LNCAP (cell line): Measurements from ENCODE around the gene PVALEF.

Source experiments
- TF ChIP-seq, protein P1 (sequence below): fragments of 450-650 bp; IDR thresholded peaks from 2 replicates; pipeline ENCODE4 v1.5.1; 2017; ENCODE audit warnings: mild to moderate bottlenecking

Gene PVALEF

DNA sequence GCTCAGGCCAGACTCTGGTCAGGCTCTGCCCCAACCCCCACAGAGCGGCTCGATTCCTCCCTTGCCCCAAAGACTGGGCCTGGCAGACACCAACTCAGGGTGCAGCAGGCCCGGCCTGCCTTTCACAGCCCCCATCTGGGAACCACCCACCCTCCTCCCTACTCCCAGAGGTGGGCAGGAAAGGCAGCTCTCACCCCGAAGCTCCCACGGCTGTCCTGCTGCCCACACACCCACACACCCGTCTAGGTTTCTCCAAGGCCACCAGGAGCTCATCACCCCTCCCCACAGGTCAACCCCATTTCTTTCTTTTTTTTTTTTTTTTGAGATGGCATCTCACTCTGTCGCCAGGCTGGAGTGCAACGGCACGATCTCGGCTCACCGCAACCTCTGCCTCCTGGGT lies 53.7 kb downstream of the PVALEF start:
- TF ChIP-seq, protein P1, sequence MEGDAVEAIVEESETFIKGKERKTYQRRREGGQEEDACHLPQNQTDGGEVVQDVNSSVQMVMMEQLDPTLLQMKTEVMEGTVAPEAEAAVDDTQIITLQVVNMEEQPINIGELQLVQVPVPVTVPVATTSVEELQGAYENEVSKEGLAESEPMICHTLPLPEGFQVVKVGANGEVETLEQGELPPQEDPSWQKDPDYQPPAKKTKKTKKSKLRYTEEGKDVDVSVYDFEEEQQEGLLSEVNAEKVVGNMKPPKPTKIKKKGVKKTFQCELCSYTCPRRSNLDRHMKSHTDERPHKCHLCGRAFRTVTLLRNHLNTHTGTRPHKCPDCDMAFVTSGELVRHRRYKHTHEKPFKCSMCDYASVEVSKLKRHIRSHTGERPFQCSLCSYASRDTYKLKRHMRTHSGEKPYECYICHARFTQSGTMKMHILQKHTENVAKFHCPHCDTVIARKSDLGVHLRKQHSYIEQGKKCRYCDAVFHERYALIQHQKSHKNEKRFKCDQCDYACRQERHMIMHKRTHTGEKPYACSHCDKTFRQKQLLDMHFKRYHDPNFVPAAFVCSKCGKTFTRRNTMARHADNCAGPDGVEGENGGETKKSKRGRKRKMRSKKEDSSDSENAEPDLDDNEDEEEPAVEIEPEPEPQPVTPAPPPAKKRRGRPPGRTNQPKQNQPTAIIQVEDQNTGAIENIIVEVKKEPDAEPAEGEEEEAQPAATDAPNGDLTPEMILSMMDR: no peak

DNA sequence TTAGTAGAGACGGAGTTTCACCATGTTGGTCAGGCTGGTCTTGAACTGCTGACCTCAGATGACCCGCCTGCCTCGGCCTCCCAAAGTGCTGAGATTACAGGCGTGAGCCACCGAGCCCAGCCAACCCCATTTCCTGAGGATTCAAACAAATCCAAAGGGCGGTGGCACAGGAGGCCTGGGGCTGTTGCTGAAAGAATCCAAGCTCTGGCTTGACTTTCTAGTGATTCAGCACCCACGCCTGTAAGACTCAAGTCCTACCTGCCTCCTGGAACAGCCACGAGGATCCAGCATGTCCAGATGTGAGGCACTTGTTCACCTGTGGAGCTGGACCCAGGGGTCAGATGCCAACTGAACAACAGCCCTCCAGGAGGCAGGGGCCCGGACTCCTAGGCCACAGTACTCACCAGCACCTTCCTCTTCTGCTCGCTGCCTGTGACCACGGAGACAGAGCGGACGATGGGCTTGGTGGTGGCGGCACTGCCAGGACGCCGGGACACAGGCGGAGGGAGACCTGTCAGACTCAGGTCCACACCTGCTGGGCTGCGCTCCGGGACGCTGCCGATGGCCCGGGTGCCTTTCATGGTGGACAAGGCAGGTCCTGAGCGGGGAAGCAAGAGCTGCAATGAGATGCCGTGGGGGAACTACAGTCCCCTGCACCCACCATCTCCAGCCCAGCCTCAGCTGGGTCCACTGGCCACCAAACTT lies 54.3 kb downstream of the PVALEF start:
- TF ChIP-seq, protein P1: no peak

DNA sequence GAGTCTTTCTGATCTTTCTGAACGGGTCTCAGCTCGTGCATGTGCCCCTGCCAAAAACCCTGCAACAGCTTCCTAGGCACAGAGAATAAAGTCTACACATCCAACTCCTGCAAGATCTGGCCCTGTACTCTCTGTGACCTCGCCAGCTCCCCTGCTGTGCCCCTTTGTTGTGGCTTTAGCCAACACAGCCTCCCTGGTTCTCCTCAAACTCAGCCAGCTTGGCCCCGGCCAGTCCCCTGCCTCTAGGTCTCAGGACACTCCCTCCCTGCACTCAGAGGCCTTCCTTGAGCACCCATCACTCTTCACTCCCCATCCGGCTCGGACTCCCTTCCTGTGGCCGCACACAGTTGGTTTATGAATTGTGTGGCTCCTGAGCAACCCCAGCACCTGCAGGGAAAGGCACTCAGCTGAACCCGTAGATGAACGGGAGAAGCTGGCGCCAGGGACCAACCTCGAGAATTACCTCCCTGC lies 56.1 kb downstream of the PVALEF start:
- TF ChIP-seq, protein P1: no peak

- TF ChIP-seq, protein P1: no peak
Observed at GRCh38 chr17:81221842-81222619, 56.7 kb downstream of the PVALEF start.

- TF ChIP-seq, protein P1: no peak
Observed at GRCh38 chr17:81222620-81222905, 57.3 kb downstream of the PVALEF start.

GRCh38 chr17:81222906-81223761 lies 57.8 kb downstream of the PVALEF start, which contains the start of gene CEP131:
CEP131 (minus strand) TSS chr17:81222965; CDS start chr17:81220056, 2,909 bp downstream.
- TF ChIP-seq, protein P1: no peak

- TF ChIP-seq, protein P1: no peak
Observed at GRCh38 chr17:81223762-81224130, 58.4 kb downstream of the PVALEF start.
